ENCODE data around the gene PCGF1. TPM values are rescaled to one million over a fixed set of nuclear protein-coding genes. Genes with fewer than 3 reads are reported as not detected.

The PCGF1 gene
- total and polyA plus RNA-seq, 9 of the 15 experiments (the other 6 are each of a cell fraction or from before 2014, with no cell fraction given): 20.3 to 45.7 (median 29.3) TPM

DNA sequence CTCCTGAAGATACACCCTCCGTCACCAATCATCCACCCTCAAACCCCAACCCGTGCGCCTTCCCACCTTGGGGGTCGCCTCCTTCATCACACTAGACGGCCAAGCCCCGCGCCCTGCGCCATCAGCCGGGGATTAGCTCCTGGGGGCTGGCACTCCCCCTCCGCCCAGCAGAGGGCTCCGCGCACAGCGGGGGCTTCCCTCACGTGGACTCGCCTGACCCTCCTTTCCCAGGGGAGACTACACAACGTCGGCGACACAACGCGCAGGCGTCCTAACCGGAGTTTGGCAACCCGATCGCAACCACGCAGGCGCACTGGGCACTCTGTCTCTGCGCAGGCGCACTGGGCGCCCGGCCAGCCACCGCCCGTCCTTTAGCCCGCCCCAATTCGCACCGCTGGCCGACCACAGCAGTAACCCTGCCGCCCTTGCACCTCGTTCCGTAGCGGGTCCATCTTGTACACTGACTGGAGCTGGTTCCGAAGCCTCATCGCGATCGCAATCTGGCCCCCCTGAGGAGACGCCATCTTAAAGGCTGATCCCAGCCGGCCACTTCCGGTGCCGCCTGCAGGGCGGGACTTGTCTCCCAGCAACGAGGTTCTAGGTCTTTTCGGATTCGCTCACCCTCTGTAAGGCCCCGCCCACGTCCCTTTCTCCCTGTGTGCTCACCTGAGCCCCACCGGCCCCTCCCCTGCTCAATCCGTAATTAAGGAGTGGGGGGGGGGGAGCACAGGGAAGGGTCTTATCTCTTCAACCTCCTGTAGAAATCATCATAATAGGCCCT lies at the start of gene PCGF1 (continued):
- TF ChIP-seq RCOR1 (IDR thresholded peaks at IDR 0.05; ENCODE audit: borderline replicate concordance in 1 of 2, low read depth in 2 of 2, low read length in 2 of 2) (peak in 1 of 2 experiments; percentile 52; a peak in 2 of 4 replicates), LEF1 (IDR thresholded peaks at IDR 0.05) (0 out of 2 replicates have a peak, but pooled peaks have one; percentile 27), ASH1L (IDR thresholded peaks at IDR 0.05; ENCODE audit: borderline replicate concordance, low read depth, partially characterized antibody) (no peak), SPI1 (IDR thresholded peaks at IDR 0.05; ENCODE audit: borderline replicate concordance, low read depth, low read length) (0 out of 2 replicates have a peak, but pooled peaks have one; percentile 34), NR2C1 (IDR thresholded peaks at IDR 0.05) (0 out of 2 replicates have a peak, but pooled peaks have one; percentile 23), NR2C1 (tag; IDR thresholded peaks at IDR 0.05) (no peak)
- TF ChIP-seq, protein P1, sequence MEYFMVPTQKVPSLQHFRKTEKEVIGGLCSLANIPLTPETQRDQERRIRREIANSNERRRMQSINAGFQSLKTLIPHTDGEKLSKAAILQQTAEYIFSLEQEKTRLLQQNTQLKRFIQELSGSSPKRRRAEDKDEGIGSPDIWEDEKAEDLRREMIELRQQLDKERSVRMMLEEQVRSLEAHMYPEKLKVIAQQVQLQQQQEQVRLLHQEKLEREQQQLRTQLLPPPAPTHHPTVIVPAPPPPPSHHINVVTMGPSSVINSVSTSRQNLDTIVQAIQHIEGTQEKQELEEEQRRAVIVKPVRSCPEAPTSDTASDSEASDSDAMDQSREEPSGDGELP (CRISPR knock-in tag; IDR thresholded peaks at IDR 0.05; ENCODE audit: borderline replicate concordance): peak; percentile 65; the same call in 1 of the 2 replicates
- TF ChIP-seq, protein P2, sequence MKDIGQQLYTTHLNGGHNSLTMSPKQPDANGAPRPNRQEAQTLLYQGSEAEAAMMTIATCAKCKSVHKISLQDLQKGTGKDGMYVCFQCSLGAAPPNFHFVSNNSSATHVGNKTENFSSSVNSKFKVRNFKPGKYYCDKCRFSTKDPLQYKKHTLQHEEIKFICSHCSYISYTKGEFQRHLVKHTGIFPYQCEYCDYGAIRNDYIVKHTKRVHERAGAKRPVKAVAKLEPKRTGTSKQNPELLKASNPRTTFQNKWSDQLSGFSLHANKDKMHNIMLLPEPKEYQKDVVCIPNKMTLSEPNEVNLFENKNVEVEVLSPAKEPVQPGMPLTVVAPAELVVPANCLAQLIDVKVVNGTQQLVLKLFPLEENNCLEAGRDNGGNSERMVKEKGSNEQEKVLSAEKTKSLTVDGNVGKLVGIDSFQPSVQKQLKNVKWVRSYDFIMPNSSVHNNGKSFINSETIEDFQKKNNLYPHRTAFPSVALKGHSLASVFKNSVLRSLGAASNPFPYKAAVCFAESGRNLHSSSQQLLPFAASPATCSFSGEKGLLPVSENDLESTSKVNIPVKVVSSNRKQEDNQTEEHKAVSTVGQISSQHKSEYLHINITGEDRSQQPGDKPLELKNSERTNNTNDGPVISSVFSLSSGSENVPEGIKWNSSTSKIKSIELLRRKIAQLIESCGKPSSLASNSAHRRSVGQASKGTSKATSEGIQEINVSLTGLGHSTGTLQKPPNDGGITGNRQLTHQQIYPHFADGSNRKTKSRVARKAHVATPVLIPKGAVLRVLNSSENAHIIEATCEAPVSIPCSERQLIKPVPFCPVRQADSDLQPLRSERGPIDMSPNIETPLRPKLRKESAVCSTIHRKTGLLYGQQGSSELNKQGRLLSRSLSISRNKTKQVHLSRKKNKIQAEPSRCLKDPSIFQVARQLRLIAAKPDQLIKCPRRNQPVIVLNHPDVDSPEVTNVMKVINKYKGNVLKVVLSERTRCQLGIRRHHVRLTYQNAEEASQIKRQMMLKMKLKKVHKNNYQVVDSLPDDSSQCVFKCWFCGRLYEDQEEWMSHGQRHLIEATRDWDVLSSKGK (CRISPR knock-in tag; IDR thresholded peaks at IDR 0.05): no peak
- TF ChIP-seq, protein P3, sequence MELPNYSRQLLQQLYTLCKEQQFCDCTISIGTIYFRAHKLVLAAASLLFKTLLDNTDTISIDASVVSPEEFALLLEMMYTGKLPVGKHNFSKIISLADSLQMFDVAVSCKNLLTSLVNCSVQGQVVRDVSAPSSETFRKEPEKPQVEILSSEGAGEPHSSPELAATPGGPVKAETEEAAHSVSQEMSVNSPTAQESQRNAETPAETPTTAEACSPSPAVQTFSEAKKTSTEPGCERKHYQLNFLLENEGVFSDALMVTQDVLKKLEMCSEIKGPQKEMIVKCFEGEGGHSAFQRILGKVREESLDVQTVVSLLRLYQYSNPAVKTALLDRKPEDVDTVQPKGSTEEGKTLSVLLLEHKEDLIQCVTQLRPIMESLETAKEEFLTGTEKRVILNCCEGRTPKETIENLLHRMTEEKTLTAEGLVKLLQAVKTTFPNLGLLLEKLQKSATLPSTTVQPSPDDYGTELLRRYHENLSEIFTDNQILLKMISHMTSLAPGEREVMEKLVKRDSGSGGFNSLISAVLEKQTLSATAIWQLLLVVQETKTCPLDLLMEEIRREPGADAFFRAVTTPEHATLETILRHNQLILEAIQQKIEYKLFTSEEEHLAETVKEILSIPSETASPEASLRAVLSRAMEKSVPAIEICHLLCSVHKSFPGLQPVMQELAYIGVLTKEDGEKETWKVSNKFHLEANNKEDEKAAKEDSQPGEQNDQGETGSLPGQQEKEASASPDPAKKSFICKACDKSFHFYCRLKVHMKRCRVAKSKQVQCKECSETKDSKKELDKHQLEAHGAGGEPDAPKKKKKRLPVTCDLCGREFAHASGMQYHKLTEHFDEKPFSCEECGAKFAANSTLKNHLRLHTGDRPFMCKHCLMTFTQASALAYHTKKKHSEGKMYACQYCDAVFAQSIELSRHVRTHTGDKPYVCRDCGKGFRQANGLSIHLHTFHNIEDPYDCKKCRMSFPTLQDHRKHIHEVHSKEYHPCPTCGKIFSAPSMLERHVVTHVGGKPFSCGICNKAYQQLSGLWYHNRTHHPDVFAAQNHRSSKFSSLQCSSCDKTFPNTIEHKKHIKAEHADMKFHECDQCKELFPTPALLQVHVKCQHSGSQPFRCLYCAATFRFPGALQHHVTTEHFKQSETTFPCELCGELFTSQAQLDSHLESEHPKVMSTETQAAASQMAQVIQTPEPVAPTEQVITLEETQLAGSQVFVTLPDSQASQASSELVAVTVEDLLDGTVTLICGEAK (IDR thresholded peaks at IDR 0.05): peak; percentile 90
- TF ChIP-seq, protein P3 (CRISPR knock-in tag; IDR thresholded peaks at IDR 0.05): no peak
- TF ChIP-seq, protein P4, sequence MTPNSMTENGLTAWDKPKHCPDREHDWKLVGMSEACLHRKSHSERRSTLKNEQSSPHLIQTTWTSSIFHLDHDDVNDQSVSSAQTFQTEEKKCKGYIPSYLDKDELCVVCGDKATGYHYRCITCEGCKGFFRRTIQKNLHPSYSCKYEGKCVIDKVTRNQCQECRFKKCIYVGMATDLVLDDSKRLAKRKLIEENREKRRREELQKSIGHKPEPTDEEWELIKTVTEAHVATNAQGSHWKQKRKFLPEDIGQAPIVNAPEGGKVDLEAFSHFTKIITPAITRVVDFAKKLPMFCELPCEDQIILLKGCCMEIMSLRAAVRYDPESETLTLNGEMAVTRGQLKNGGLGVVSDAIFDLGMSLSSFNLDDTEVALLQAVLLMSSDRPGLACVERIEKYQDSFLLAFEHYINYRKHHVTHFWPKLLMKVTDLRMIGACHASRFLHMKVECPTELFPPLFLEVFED (CRISPR knock-in tag; conservative IDR thresholded peaks at IDR 0.05): peak; percentile 72; the same call in 1 of the 2 replicates

All from K562 (cell line).